ENCODE measurements around the gene SERINC2. TPM values are rescaled to one million over a fixed set of nuclear protein-coding genes. Genes with fewer than 3 reads are reported as not detected.

The SERINC2 gene
- polyA plus RNA-seq, 6 donors from 2014 or later = 0.54 to 1.6 (median 0.77) TPM; not detected in 1

DNA sequence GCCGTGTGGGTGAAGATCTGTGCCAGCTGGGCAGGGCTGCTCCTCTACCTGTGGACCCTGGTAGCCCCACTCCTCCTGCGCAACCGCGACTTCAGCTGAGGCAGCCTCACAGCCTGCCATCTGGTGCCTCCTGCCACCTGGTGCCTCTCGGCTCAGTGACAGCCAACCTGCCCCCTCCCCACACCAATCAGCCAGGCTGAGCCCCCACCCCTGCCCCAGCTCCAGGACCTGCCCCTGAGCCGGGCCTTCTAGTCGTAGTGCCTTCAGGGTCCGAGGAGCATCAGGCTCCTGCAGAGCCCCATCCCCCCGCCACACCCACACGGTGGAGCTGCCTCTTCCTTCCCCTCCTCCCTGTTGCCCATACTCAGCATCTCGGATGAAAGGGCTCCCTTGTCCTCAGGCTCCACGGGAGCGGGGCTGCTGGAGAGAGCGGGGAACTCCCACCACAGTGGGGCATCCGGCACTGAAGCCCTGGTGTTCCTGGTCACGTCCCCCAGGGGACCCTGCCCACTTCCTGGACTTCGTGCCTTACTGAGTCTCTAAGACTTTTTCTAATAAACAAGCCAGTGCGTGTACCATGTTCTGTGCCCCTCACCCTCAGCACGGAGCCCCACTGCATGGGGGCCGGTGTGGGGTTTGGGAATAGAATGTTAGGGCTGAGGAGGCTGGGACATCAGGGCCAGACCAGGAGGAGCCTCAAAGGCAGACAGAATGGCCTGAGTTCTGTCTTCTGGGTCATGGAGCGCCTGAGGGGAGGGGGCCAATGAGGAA is 21.3 kb downstream of the SERINC2 start:
- Mint-ChIP-seq H3K36me3 (no peaks in the 10 kb centered on the region), H3K4me1 (peaks cover 16 to 20% (median 19%) of the 10 kb centered on the region in 3 donors), H3K27me3 (no peaks in the 10 kb centered on the region), H3K9me3 (no peaks in the 10 kb centered on the region), H3K27ac (peak overlapping the region in 2 of 6 donors; percentile 65 to 69), H3K4me3 (peak overlapping the region in 5 of 8 donors; percentile 15 to 83 (median 54))
- DNase-seq (no peak), ATAC-seq (ENCODE audit: low read depth in 2 of 2) (peak in 1 of 2 donors; percentile 44)

DNA sequence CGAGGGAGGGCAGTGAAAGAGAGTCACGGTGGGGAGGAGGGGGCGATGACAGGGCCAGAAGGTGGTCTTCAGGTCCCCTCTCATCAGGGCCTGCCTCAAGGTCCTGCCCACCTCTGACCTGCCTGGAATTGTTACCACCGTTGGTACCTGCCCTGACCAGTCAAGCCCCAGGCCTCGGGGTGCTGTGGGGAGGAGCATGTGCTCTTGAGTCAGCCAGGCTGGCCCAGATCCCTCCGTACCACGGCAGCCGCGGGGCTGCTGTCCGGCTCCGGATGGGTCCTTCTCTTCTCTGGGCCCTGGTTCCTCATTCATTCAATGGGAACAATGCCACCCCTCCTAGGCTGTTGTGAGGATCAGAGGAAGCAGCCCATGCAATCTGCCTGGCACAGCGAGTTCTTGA is 22.0 kb downstream of the SERINC2 start:
- DNase-seq = no peak
- H3K4me1 Mint-ChIP-seq = peaks cover 18 to 25% (median 23%) of the 10 kb centered on the region in 3 donors
- H3K9me3 Mint-ChIP-seq = no peaks in the 10 kb centered on the region
- H3K27me3 Mint-ChIP-seq = no peaks in the 10 kb centered on the region
- H3K27ac Mint-ChIP-seq = peak overlapping the region in 2 of 6 donors; percentile 51 to 61
- H3K36me3 Mint-ChIP-seq = no peaks in the 10 kb centered on the region
- no peak for ATAC-seq (ENCODE audit: low read depth in 2 of 2)
- peak overlapping the region in 2 of 8 donors; percentile 47 to 54 for H3K4me3 Mint-ChIP-seq

DNA sequence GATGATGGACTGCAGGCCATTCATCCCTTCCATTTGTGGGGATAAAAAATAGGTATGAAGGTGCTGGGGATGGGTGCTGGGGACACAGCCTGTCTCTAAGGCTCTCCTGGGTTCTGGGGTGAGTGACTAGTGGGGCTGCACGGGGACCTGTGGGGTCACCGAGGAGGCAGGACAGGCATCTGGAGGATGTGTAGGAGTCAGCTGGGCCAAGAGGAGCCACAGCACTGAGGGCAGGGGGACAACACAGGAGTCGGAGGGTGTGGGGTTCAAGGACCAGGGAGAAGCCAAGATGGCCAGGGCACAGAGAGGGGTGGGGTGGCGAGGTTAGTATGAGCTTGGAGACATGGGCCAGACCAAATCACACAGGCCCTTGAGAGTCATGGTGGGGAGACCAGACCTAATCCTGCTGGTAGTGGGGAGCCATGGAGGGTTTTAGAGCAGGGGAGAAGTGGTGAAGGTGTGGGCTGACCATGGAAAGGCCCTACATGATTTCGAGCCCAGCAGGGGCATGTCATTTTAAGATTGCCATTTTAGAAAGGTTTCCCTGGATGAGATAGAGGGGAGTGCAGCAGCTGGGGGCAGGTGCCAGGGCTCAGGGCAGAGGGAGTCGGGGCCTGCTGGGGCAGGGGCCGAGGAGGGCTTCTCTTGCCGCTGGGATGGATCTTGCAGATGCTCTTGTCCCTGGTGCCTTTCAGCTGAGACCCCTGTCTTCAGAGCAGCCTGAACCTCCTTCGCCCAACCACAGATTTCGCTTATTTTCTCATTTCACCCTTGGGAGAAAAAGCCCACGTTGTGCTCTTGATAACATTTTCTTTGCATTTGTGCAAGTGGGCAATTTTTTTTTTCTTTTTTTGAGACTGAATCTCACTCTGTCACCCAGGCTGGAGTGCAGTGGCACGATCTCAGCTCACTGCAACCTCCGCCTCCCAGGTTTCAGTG is 22.7 kb downstream of the SERINC2 start:
- H3K4me1 Mint-ChIP-seq = peaks cover 18 to 33% (median 23%) of the 10 kb centered on the region in 3 donors
- H3K27ac Mint-ChIP-seq = peak overlapping the region in 1 of 6 donors; percentile 61
- no peaks in the 10 kb centered on the region for H3K9me3 Mint-ChIP-seq
- no peaks in the 10 kb centered on the region for H3K27me3 Mint-ChIP-seq
- H3K4me3 Mint-ChIP-seq = peak overlapping the region in 1 of 8 donors; percentile 30
- H3K36me3 Mint-ChIP-seq = no peaks in the 10 kb centered on the region
- DNase-seq (no peak), ATAC-seq (ENCODE audit: low read depth in 2 of 2) (no peak)

GRCh38 chr1:31436596-31437432 is 23.8 kb downstream of the SERINC2 start:
- peak overlapping the region in 1 of 8 donors; percentile 15 for H3K4me3 Mint-ChIP-seq

GRCh38 chr1:31437433-31438037 is 24.5 kb downstream of the SERINC2 start:
- no peak overlapping the region for H3K27ac Mint-ChIP-seq
- H3K27me3 Mint-ChIP-seq = no peaks in the 10 kb centered on the region

More at GRCh38 chr1:31436596-31437432, 23.8 kb downstream of the SERINC2 start:
- Mint-ChIP-seq H3K36me3 (no peaks in the 10 kb centered on the region), H3K4me1 (peaks cover 25 to 44% (median 33%) of the 10 kb centered on the region in 3 donors), H3K9me3 (peaks cover 0 to 2% (median 0%) of the 10 kb centered on the region in 7 donors), H3K27me3 (no peaks in the 10 kb centered on the region), H3K27ac (peak overlapping the region in 3 of 6 donors; percentile 22 to 37 (median 33))
- ATAC-seq (ENCODE audit: low read depth in 2 of 2) (no peak), DNase-seq (no peak)

GRCh38 chr1:31439276-31439675 is 26.3 kb downstream of the SERINC2 start:
- H3K36me3 Mint-ChIP-seq = no peaks in the 10 kb centered on the region
- H3K4me1 Mint-ChIP-seq = peaks cover 18 to 43% (median 29%) of the 10 kb centered on the region in 3 donors
- ATAC-seq (ENCODE audit: low read depth in 2 of 2) (no peak), DNase-seq (no peak)
- peak overlapping the region in 2 of 8 donors; percentile 2 to 68 for H3K4me3 Mint-ChIP-seq
- H3K27me3 Mint-ChIP-seq = no peaks in the 10 kb centered on the region
- peak overlapping the region in 1 of 6 donors; percentile 43 for H3K27ac Mint-ChIP-seq
- peaks cover under 1 to 13% (median 8%) of the 10 kb centered on the region in 7 donors for H3K9me3 Mint-ChIP-seq

More at GRCh38 chr1:31437433-31438037, 24.5 kb downstream of the SERINC2 start:
- Mint-ChIP-seq H3K36me3 (no peaks in the 10 kb centered on the region), H3K9me3 (peaks cover 0 to 2% (median 0%) of the 10 kb centered on the region in 7 donors), H3K4me3 (no peak overlapping the region), H3K4me1 (peaks cover 27 to 49% (median 36%) of the 10 kb centered on the region in 3 donors)
- ATAC-seq (ENCODE audit: low read depth in 2 of 2) = no peak
- no peak for DNase-seq

GRCh38 chr1:31441073-31441472 is 28.1 kb downstream of the SERINC2 start:
- peaks cover 16 to 37% (median 22%) of the 10 kb centered on the region in 3 donors for H3K4me1 Mint-ChIP-seq
- H3K27me3 Mint-ChIP-seq = no peaks in the 10 kb centered on the region
- ATAC-seq (ENCODE audit: low read depth in 2 of 2) = no peak
- peak overlapping the region in 1 of 8 donors; percentile 42 for H3K4me3 Mint-ChIP-seq
- H3K36me3 Mint-ChIP-seq = no peaks in the 10 kb centered on the region
- no peak overlapping the region for H3K27ac Mint-ChIP-seq
- H3K9me3 Mint-ChIP-seq = peaks cover 4 to 17% (median 11%) of the 10 kb centered on the region in 7 donors
- no peak for DNase-seq

DNA sequence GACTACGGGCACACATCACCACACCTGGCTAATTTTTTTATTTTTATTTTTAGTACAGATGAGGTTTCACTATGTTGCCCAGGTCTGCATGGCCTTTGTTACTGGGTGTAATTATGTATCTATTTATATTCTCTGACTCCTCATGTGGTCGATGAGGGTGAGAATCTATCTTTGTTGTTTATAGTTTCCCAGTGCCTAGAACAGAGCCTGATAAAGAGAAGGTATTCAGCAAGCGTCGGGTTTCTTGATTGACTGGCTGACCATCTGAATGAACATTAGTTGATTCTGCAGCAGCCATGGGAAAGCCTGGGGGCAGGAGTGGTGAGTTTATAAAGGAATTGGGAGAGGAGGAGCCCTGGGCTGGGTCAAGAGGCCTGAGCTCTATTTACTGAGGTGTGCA is 28.5 kb downstream of the SERINC2 start:
- Mint-ChIP-seq H3K36me3 (no peaks in the 10 kb centered on the region), H3K9me3 (peaks cover 4 to 17% (median 11%) of the 10 kb centered on the region in 7 donors), H3K4me1 (peaks cover 16 to 37% (median 22%) of the 10 kb centered on the region in 3 donors), H3K27me3 (no peaks in the 10 kb centered on the region), H3K4me3 (peak overlapping the region in 2 of 8 donors; percentile 22 to 42), H3K27ac (peak overlapping the region in 1 of 6 donors; percentile 48)
- no peak for ATAC-seq (ENCODE audit: low read depth in 2 of 2)
- no peak for DNase-seq

DNA sequence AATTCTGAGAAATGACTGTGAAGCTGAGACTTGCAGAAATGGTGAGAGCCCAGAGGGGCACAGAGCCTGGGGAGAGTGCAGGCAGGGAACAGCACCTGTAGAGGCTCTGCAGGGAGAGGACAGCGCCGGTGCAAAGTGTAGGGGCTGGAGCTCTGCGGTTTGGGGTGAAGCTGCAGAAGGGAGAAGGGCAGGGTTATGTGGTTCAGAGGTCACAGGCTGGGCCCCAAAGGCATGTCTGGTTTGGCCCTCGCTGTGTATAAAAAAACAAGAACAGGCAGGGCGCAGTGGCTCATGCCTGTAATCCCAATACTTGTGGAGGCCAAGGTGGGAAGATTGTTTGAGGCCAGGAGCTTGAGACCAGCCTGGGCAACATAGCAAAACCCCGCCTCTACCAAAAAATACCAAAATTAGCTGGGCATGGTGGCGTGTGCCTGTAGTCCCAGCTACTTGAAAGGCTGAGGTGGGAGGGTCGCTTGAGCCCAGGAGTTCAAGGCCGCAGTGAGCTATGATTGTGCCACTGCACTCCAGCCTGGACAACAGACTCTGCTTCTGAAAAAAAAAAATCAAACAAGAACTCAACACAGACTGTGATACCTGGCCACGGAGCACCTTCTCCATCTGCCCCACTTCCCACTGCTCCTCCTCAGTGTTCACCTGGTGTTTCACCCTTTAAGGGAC is 29.1 kb downstream of the SERINC2 start:
- no peaks in the 10 kb centered on the region for H3K27me3 Mint-ChIP-seq
- H3K4me3 Mint-ChIP-seq = peak overlapping the region in 1 of 8 donors; percentile 22
- peak overlapping the region in 1 of 6 donors; percentile 59 for H3K27ac Mint-ChIP-seq
- no peaks in the 10 kb centered on the region for H3K36me3 Mint-ChIP-seq
- peaks cover 4 to 17% (median 11%) of the 10 kb centered on the region in 7 donors for H3K9me3 Mint-ChIP-seq
- peaks cover 16 to 37% (median 22%) of the 10 kb centered on the region in 3 donors for H3K4me1 Mint-ChIP-seq
- DNase-seq (no peak), ATAC-seq (ENCODE audit: low read depth in 2 of 2) (no peak)

DNA sequence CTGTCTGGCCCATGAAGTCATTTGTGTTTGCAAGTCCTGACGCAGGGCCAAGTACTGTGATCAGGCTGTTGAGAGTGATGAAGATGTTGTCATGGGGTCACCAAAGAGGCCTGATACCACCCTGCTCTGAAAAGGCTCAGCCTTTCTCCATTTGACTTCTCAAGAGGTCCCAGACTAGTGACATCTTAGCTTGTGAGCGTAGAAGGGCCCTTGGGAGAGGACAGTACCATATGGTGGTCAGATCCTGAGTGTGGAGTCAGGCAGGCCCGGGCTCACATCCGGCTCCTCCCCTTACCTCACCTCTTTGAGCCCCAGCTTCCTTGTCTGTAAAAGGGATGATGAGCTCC is 29.6 kb downstream of the SERINC2 start:
- Mint-ChIP-seq H3K36me3 (no peaks in the 10 kb centered on the region), H3K27ac (peak overlapping the region in 1 of 6 donors; percentile 59), H3K4me3 (no peak overlapping the region), H3K27me3 (no peaks in the 10 kb centered on the region), H3K4me1 (peaks cover 16 to 37% (median 22%) of the 10 kb centered on the region in 3 donors), H3K9me3 (peaks cover 4 to 17% (median 11%) of the 10 kb centered on the region in 7 donors)
- ATAC-seq (ENCODE audit: low read depth in 2 of 2) (no peak), DNase-seq (no peak)

GRCh38 chr1:31443673-31444072 is 30.7 kb downstream of the SERINC2 start:
- Mint-ChIP-seq H3K36me3 (no peaks in the 10 kb centered on the region), H3K27me3 (no peaks in the 10 kb centered on the region), H3K4me3 (no peak overlapping the region), H3K27ac (no peak overlapping the region), H3K4me1 (peaks cover 16 to 37% (median 22%) of the 10 kb centered on the region in 3 donors), H3K9me3 (peaks cover 4 to 17% (median 11%) of the 10 kb centered on the region in 7 donors)
- no peak for ATAC-seq (ENCODE audit: low read depth in 2 of 2)
- DNase-seq = no peak

Measured in naive B cell (primary cell).